Breast epithelium (tissue), 4 donors: Measurements from ENCODE around the gene SLC22A14. TPM values are rescaled to one million over a fixed set of nuclear protein-coding genes. Genes with fewer than 3 reads are reported as not detected.

ENCODE experiments used
- DNase-seq, 2 donors: peaks; one replicate each; pipeline ENCODE4 v3.0.0-alpha.2; 2019; ENCODE audit warnings: low spot score in 2 of 2
- H3K27ac ChIP-seq, 2 donors: fragments of 200-600 bp; sonication (generic) in 1 of 2; one replicate each; pipeline ENCODE4 v1.5.1; 2016 to 2019; ENCODE audit warnings: mild to moderate bottlenecking in 1 of 2
- H3K27me3 ChIP-seq, 2 donors: fragments of 200-600 bp; sonication (generic) in 1 of 2; one replicate each; pipeline versions ENCODE4 v1.5.1 to v1.6.0; 2017 to 2019; ENCODE audit warnings: control low read depth in 1 of 2, mild to moderate bottlenecking in 1 of 2
- H3K36me3 ChIP-seq: fragments of 200-600 bp; one replicate; pipeline ENCODE4 v1.5.1; 2019
- H3K4me1 ChIP-seq, 2 donors: fragments of 200-600 bp; sonication (generic); one replicate each; pipeline ENCODE4 v1.5.1; 2016 to 2019; ENCODE audit warnings: control low read depth in 1 of 2
- H3K4me3 ChIP-seq, 3 donors: fragments of 200-600 bp; sonication (generic); 1 replicate in 2 of 3; 2 replicates in 1 of 3; pipeline ENCODE4 v1.5.1; 2016 to 2019; ENCODE audit warnings: mild to moderate bottlenecking in 3 of 3, moderate library complexity in 2 of 3
- H3K9me3 ChIP-seq, 2 donors: fragments of 200-600 bp; sonication (generic) in 1 of 2; one replicate each; pipeline ENCODE4 v1.5.1; 2016 to 2019; ENCODE audit warnings: control low read depth in 1 of 2
- CTCF ChIP-seq, 3 donors: fragments of 450-650 bp; IDR thresholded peaks; one replicate each; pipeline ENCODE4 v1.5.1; 2016 to 2017; ENCODE audit warnings: antibody characterized with exemption in 3 of 3, mild to moderate bottlenecking in 3 of 3, moderate library complexity in 3 of 3
- POLR2A ChIP-seq: fragments of 450-650 bp; IDR thresholded peaks from one replicate; pipeline ENCODE4 v1.6.1; 2016; ENCODE audit warnings: antibody characterized with exemption, mild to moderate bottlenecking, moderate library complexity
- POLR2AphosphoS5 ChIP-seq, 3 donors: sonication (generic); formaldehyde crosslinking; IDR thresholded peaks; one replicate each; pipeline ENCODE4 v1.6.1; 2017; ENCODE audit warnings: antibody characterized with exemption in 3 of 3
- intact Hi-C: fragments of 100-400 bp; cut with DNase I; formaldehyde crosslinking; loops from one replicate; pipeline ENCODE4 v1.15.1; 2023; ENCODE audit warnings: low total_unique reads
- total RNA-seq, 3 donors: library from RNA; depleted of rRNA; stranded (reverse); fragments of >200 nt; gene quantifications; one replicate each; pipeline ENCODE4 v1.1.0, GENCODE V29; 2016

Gene SLC22A14
- total RNA-seq, 3 donors from 2014 or later: 0.29 TPM; not detected in 2

GRCh38 chr3:38327335-38328009 lies 45.4 kb downstream of the SLC22A14 start:
- Histone ChIP-seq H3K9me3 (peaks cover 0 to 3% of the 10 kb centered on the region in 2 donors), H3K36me3 (no peaks in the 10 kb centered on the region), H3K4me1 (no peaks in the 10 kb centered on the region), H3K27ac (no peak overlapping the region), H3K27me3 (no peaks in the 10 kb centered on the region), H3K4me3 (no peak overlapping the region)
- TF ChIP-seq POLR2AphosphoS5 (IDR thresholded peaks at IDR 0.05): no peak
- intact Hi-C loops: loop anchor here (10.0 kb wide), 1 partner anchor 1527 kb away; no protein-coding TSS in a partner anchor
- no peak for DNase-seq

GRCh38 chr3:38331257-38332022 lies 49.3 kb downstream of the SLC22A14 start:
- intact Hi-C loops: no loop called here

GRCh38 chr3:38332201-38332600 lies 50.1 kb downstream of the SLC22A14 start:
- intact Hi-C loops: no loop called here
- H3K27ac ChIP-seq: no peak overlapping the region
- H3K27me3 ChIP-seq: no peaks in the 10 kb centered on the region
- H3K4me1 ChIP-seq: no peaks in the 10 kb centered on the region
- no peak for DNase-seq
- TF ChIP-seq POLR2A (no peak), CTCF (IDR thresholded peaks at IDR 0.05) (no peak), POLR2AphosphoS5 (IDR thresholded peaks at IDR 0.05) (no peak)
- no peak overlapping the region for H3K4me3 ChIP-seq
- H3K36me3 ChIP-seq: no peaks in the 10 kb centered on the region
- H3K9me3 ChIP-seq: peaks cover 0 to 3% of the 10 kb centered on the region in 2 donors

More at GRCh38 chr3:38331257-38332022, 49.3 kb downstream of the SLC22A14 start:
- H3K27me3 ChIP-seq: no peaks in the 10 kb centered on the region
- H3K36me3 ChIP-seq: no peaks in the 10 kb centered on the region
- TF ChIP-seq POLR2AphosphoS5 (IDR thresholded peaks at IDR 0.05) (no peak), POLR2A (no peak), CTCF (IDR thresholded peaks at IDR 0.05) (no peak)
- no peak overlapping the region for H3K4me3 ChIP-seq
- DNase-seq: no peak
- peaks cover 0 to 3% of the 10 kb centered on the region in 2 donors for H3K9me3 ChIP-seq
- H3K4me1 ChIP-seq: no peaks in the 10 kb centered on the region
- H3K27ac ChIP-seq: no peak overlapping the region

GRCh38 chr3:38334142-38335055 lies 52.3 kb downstream of the SLC22A14 start:
- Histone ChIP-seq H3K9me3 (no peaks in the 10 kb centered on the region), H3K27me3 (no peaks in the 10 kb centered on the region), H3K4me3 (no peak overlapping the region), H3K36me3 (no peaks in the 10 kb centered on the region), H3K27ac (no peak overlapping the region), H3K4me1 (no peaks in the 10 kb centered on the region)
- DNase-seq: no peak
- TF ChIP-seq POLR2AphosphoS5 (IDR thresholded peaks at IDR 0.05) (no peak), CTCF (IDR thresholded peaks at IDR 0.05) (no peak), POLR2A (no peak)
- intact Hi-C loops: no loop called here

- Histone ChIP-seq H3K4me1 (no peaks in the 10 kb centered on the region), H3K9me3 (no peaks in the 10 kb centered on the region), H3K36me3 (no peaks in the 10 kb centered on the region), H3K4me3 (no peak overlapping the region), H3K27me3 (no peaks in the 10 kb centered on the region), H3K27ac (no peak overlapping the region)
- no peak for TF ChIP-seq POLR2A
- TF ChIP-seq POLR2AphosphoS5 (IDR thresholded peaks at IDR 0.05): no peak
- intact Hi-C loops: no loop called here
- no peak for DNase-seq
Observed at GRCh38 chr3:38335263-38335662, 53.2 kb downstream of the SLC22A14 start.
